GM12874 (cell line): ENCODE measurements around the gene SCLY.

ENCODE experiments used
- CTCF ChIP-seq: IDR thresholded peaks from 2 replicates; pipeline ENCODE4 v1.5.1; 2011; ENCODE audit warnings: low read depth, mild to moderate bottlenecking, control low read depth, low read length, moderate library complexity; ENCODE audit not compliant: insufficient read depth

SCLY gene

GRCh38 chr2:238106339-238106697 is 45.5 kb downstream of the SCLY start:
- 0 out of 2 replicates have a peak, but pooled peaks have one; percentile 7 for TF ChIP-seq CTCF

GRCh38 chr2:238106698-238107524 is 46.1 kb downstream of the SCLY start:
- peak; percentile 60 for TF ChIP-seq CTCF

GRCh38 chr2:238107525-238108422 is 47.0 kb downstream of the SCLY start:
- no peak for TF ChIP-seq CTCF

GRCh38 chr2:238108423-238109183 is 47.8 kb downstream of the SCLY start:
- TF ChIP-seq CTCF: no peak

GRCh38 chr2:238113611-238114010 is 52.8 kb downstream of the SCLY start:
- no peak for TF ChIP-seq CTCF

GRCh38 chr2:238114331-238114841 is 53.6 kb downstream of the SCLY start:
- TF ChIP-seq CTCF: no peak
